HG02623 (cell line): ENCODE measurements around the gene ZNF407.

ENCODE experiments used
- ATAC-seq: cut with Tn5 transposase; IDR thresholded peaks from one replicate; pipeline ENCODE4 v1.9.1; 2021; ENCODE audit warnings: moderate library complexity; ENCODE audit not compliant: unreplicated experiment

Gene ZNF407

GRCh38 chr18:75036917-75037688 is 439.4 kb downstream of the ZNF407 start:
- ATAC-seq = no peak

GRCh38 chr18:75037689-75037955 is 440.0 kb downstream of the ZNF407 start:
- no peak for ATAC-seq

- no peak for ATAC-seq
These were observed 443.9 kb downstream of the ZNF407 start for GRCh38 chr18:75041586-75041985.

GRCh38 chr18:75043478-75043877 is 445.8 kb downstream of the ZNF407 start:
- no peak for ATAC-seq

- no peak for ATAC-seq
These were observed 446.6 kb downstream of the ZNF407 start for GRCh38 chr18:75044296-75044695.

- ATAC-seq = no peak
These were observed 447.1 kb downstream of the ZNF407 start for GRCh38 chr18:75044791-75045190.

- no peak for ATAC-seq
These were observed 447.6 kb downstream of the ZNF407 start for GRCh38 chr18:75045272-75045671.

GRCh38 chr18:75047240-75047961 is 449.7 kb downstream of the ZNF407 start:
- no peak for ATAC-seq

GRCh38 chr18:75048776-75049454 is 451.2 kb downstream of the ZNF407 start:
- no peak for ATAC-seq

GRCh38 chr18:75049455-75049789 is 451.8 kb downstream of the ZNF407 start:
- ATAC-seq = no peak

GRCh38 chr18:75051757-75052156 is 454.1 kb downstream of the ZNF407 start:
- ATAC-seq = no peak

GRCh38 chr18:75052475-75052874 is 454.8 kb downstream of the ZNF407 start:
- no peak for ATAC-seq

- no peak for ATAC-seq
These were observed 455.5 kb downstream of the ZNF407 start for GRCh38 chr18:75053028-75053629.

- no peak for ATAC-seq
These were observed 456.4 kb downstream of the ZNF407 start for GRCh38 chr18:75054046-75054445.

GRCh38 chr18:75054611-75055010 is 456.9 kb downstream of the ZNF407 start:
- no peak for ATAC-seq

GRCh38 chr18:75057169-75057960 is 459.7 kb downstream of the ZNF407 start:
- ATAC-seq = no peak

GRCh38 chr18:75060185-75060584 is 462.5 kb downstream of the ZNF407 start:
- ATAC-seq = no peak

- no peak for ATAC-seq
These were observed 464.7 kb downstream of the ZNF407 start for GRCh38 chr18:75062297-75062886.

- ATAC-seq = no peak
These were observed 465.5 kb downstream of the ZNF407 start for GRCh38 chr18:75063196-75063595.

- no peak for ATAC-seq
These were observed 466.2 kb downstream of the ZNF407 start for GRCh38 chr18:75063615-75064512.
